ENCODE measurements around the gene FAM111B.
"Not testable (repeated sequence)": the region's sequence is repeated elsewhere in the genome, so short reads cannot be mapped to it uniquely, and the experiment has no call there.

The FAM111B gene

GRCh38 chr11:59097113-59097708 is 9.8 kb upstream of the FAM111B start:
- DNase-seq (ENCODE audit: low spot score): no peak
- in situ Hi-C loops (cut with MboI; ENCODE audit: low pct_unique_long_range_greater_than_20kb, low sequenced_read_pairs, unreplicated experiment): no loop called here
- TF ChIP-seq, protein P1, sequence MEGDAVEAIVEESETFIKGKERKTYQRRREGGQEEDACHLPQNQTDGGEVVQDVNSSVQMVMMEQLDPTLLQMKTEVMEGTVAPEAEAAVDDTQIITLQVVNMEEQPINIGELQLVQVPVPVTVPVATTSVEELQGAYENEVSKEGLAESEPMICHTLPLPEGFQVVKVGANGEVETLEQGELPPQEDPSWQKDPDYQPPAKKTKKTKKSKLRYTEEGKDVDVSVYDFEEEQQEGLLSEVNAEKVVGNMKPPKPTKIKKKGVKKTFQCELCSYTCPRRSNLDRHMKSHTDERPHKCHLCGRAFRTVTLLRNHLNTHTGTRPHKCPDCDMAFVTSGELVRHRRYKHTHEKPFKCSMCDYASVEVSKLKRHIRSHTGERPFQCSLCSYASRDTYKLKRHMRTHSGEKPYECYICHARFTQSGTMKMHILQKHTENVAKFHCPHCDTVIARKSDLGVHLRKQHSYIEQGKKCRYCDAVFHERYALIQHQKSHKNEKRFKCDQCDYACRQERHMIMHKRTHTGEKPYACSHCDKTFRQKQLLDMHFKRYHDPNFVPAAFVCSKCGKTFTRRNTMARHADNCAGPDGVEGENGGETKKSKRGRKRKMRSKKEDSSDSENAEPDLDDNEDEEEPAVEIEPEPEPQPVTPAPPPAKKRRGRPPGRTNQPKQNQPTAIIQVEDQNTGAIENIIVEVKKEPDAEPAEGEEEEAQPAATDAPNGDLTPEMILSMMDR (IDR thresholded peaks at IDR 0.05; ENCODE audit: extremely low read depth, insufficient read depth, missing control alignments): peak; percentile 70

GRCh38 chr11:59097938-59098337 is 9.1 kb upstream of the FAM111B start:
- in situ Hi-C loops (cut with MboI; ENCODE audit: low pct_unique_long_range_greater_than_20kb, low sequenced_read_pairs, unreplicated experiment): not testable (repeated sequence)

DNA sequence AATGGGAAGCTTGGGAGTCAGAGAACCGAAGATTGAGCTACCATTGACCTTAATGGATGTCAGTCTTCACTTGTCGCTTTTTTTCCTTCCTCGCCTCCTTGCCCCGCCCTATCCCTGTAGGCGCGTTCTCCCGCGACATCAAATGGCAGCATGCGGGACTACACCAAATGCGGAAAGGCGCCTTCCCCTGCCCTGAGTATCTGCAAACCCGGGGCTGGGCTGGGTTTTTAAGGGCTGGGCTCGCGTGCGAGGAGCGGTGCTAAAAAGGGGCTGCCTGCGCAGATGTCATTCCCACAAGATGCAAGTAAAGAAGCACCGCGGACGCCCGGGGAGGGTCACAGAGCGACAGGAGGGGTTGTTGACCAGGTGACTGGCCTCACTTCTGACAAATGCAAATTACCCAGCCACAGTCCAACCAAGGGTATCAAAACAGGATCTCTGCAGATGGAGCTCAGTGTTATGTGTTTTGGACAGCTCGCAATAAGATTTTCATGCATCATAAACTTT is 4.7 kb upstream of the FAM111B start:
- peak; percentile 75 for DNase-seq (ENCODE audit: low spot score)
- in situ Hi-C loops (cut with MboI; ENCODE audit: low pct_unique_long_range_greater_than_20kb, low sequenced_read_pairs, unreplicated experiment): no loop called here

More at GRCh38 chr11:59097938-59098337, 9.1 kb upstream of the FAM111B start:
- DNase-seq (ENCODE audit: low spot score): not testable (repeated sequence)

GRCh38 chr11:59107721-59108120 is 684 bp downstream of the FAM111B start:
- in situ Hi-C loops (cut with MboI; ENCODE audit: low pct_unique_long_range_greater_than_20kb, low sequenced_read_pairs, unreplicated experiment); DNase-seq (ENCODE audit: low spot score): not testable (repeated sequence)

More for the DNA sequence above, 4.7 kb upstream of the FAM111B start:
- TF ChIP-seq, protein P1 (IDR thresholded peaks at IDR 0.05; ENCODE audit: extremely low read depth, insufficient read depth, missing control alignments): peak; percentile 79

GRCh38 chr11:59112494-59112893 is 5.5 kb downstream of the FAM111B start:
- TF ChIP-seq, protein P1 (IDR thresholded peaks at IDR 0.05; ENCODE audit: extremely low read depth, insufficient read depth, missing control alignments): no peak
- in situ Hi-C loops (cut with MboI; ENCODE audit: low pct_unique_long_range_greater_than_20kb, low sequenced_read_pairs, unreplicated experiment): no loop called here
- no peak for DNase-seq (ENCODE audit: low spot score)

DNA sequence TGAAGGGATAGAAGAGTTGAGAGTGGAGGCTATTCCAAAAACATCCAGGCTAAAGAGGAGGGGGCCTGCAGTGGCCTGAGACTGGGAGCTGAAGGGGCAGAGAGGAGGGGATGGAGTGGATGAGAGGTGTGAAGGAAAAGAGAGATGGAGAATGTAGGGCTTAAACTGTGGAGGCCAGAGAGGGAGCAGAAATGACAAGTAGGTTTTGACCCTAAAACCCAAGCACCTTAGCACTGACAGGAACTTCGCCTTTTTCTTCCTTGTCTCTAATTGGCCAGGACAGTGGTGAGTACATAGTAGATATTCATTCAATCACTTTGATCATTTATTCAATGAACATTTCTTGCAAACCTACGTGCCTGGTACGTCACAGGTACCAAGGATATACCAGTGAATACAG is 7.3 kb downstream of the FAM111B start:
- TF ChIP-seq, protein P1 (IDR thresholded peaks at IDR 0.05; ENCODE audit: extremely low read depth, insufficient read depth, missing control alignments): no peak
- in situ Hi-C loops (cut with MboI; ENCODE audit: low pct_unique_long_range_greater_than_20kb, low sequenced_read_pairs, unreplicated experiment): no loop called here

GRCh38 chr11:59115553-59115952 is 8.5 kb downstream of the FAM111B start:
- TF ChIP-seq, protein P1 (IDR thresholded peaks at IDR 0.05; ENCODE audit: extremely low read depth, insufficient read depth, missing control alignments): no peak
- DNase-seq (ENCODE audit: low spot score): no peak
- in situ Hi-C loops (cut with MboI; ENCODE audit: low pct_unique_long_range_greater_than_20kb, low sequenced_read_pairs, unreplicated experiment): no loop called here

More for the DNA sequence above, 7.3 kb downstream of the FAM111B start:
- no peak for DNase-seq (ENCODE audit: low spot score)

Measured in GM13977 (cell line).